Mucosa of rectum (tissue), 2 donors: ENCODE results near the gene N4BP2.

ENCODE experiments used
- H3K27ac ChIP-seq, 2 donors: one replicate each; pipeline ENCODE4 v1.7.0; 2013; ENCODE audit warnings: inconsistent platforms in 2 of 2, low read depth in 2 of 2, low read length in 2 of 2
- H3K27me3 ChIP-seq, 2 donors: one replicate each; pipeline ENCODE4 v1.7.0; 2013; ENCODE audit warnings: low read length in 2 of 2; ENCODE audit not compliant: control insufficient read depth in 2 of 2, insufficient read depth in 2 of 2
- H3K36me3 ChIP-seq, 2 donors: one replicate each; pipeline ENCODE4 v1.7.0; 2013; ENCODE audit warnings: low read length in 2 of 2; ENCODE audit not compliant: control insufficient read depth in 2 of 2, insufficient read depth in 2 of 2
- H3K4me1 ChIP-seq, 2 donors: one replicate each; pipeline ENCODE4 v1.7.0; 2013; ENCODE audit warnings: low read length in 2 of 2, mild to moderate bottlenecking in 1 of 2; ENCODE audit not compliant: control insufficient read depth in 2 of 2, insufficient read depth in 2 of 2
- H3K4me3 ChIP-seq, 2 donors: one replicate each; pipeline ENCODE4 v1.7.0; 2013; ENCODE audit warnings: low read length in 2 of 2
- H3K9ac ChIP-seq, 2 donors: one replicate each; pipeline ENCODE4 v1.7.0; 2013; ENCODE audit warnings: low read length in 2 of 2, low read depth in 1 of 2, mild to moderate bottlenecking in 1 of 2
- H3K9me3 ChIP-seq, 2 donors: one replicate each; pipeline ENCODE4 v1.7.0; 2013; ENCODE audit warnings: low read length in 2 of 2; ENCODE audit not compliant: control insufficient read depth in 2 of 2
- donor health status: healthy.
- donor health status: Normal muscosa, but diverticular disease.

N4BP2 gene

DNA sequence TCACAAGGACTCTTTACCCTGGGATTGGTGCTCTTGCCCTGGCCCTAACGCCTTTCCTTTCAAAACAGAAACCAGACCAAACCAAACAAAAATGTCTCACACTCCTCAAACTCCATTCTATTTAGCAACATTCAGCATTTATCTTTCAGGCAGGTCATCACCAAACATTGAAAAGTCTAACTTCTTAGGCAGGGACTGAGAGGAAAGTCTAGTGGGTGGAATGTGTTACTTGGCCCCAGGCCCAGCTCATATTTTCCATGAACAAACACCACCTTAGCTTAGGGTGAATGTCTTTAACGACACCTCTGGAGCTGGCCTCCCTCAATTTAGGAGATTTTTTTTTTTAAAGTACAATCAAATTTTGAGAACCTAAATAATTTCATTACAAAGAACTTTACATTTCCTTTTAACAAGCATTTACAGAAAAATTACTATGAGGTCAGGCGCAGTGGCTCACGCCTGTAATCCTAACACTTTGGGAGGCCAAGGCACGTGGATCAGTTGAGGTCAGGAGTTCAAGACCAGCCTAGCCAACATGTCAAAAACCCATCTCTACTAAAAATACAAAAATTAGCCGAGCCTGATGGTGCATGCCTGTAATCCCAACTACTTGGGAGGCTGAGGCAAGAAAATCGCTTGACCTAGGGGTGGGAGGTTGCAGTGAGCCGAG, 10.2 kb upstream of the N4BP2 start:
- H3K27ac ChIP-seq = no peak overlapping the region
- no peak overlapping the region for H3K4me3 ChIP-seq
- no peaks in the 10 kb centered on the region for H3K4me1 ChIP-seq
- no peaks in the 10 kb centered on the region for H3K9me3 ChIP-seq
- H3K27me3 ChIP-seq = no peaks in the 10 kb centered on the region
- no peak overlapping the region for H3K9ac ChIP-seq
- no peaks in the 10 kb centered on the region for H3K36me3 ChIP-seq

DNA sequence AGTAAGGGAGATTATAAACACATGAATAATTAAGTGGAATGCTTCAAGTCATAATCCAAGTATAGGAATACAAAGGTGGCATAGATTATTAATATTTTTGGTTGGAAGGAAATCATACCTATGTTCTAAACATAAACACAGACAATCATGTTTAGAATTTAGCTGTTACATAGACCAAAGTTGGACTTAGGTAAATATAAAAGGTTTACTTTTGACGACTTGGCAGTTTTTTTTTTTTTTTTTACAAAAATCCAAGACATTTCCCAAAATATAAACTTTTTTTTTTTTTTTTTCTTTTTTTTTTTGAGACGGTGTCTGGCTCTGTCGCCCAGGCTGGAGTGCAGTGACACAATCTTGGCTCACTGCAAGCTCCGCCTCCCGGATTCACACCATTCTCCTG, 3.5 kb upstream of the N4BP2 start:
- H3K27ac ChIP-seq = no peak overlapping the region
- no peak overlapping the region for H3K9ac ChIP-seq
- H3K36me3 ChIP-seq = no peaks in the 10 kb centered on the region
- H3K4me1 ChIP-seq = peaks cover 7 to 14% of the 10 kb centered on the region in 2 donors
- H3K9me3 ChIP-seq = no peaks in the 10 kb centered on the region
- no peak overlapping the region for H3K4me3 ChIP-seq
- H3K27me3 ChIP-seq = no peaks in the 10 kb centered on the region

DNA sequence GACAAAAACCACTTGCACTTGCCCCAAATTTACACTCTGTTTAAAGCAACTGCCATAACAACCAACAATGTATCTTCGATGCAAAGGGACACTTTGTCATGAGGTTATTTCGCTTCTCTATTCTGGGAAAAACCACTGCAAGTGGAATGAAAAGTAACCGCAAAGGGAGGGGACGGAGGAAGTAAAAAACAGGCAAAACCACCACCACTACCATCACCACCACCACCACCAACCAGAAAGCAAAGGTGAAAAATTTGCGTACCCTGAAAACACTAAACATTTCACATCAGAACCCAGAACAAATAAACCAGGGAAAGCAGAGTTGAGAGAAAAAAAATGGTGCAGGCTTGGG, 1.2 kb upstream of the N4BP2 start:
- Histone ChIP-seq H3K9me3 (no peaks in the 10 kb centered on the region), H3K36me3 (no peaks in the 10 kb centered on the region), H3K9ac (peak overlapping the region; percentile 79 to 99), H3K4me1 (peaks cover 13 to 18% of the 10 kb centered on the region in 2 donors), H3K27ac (peak overlapping the region; percentile 99), H3K27me3 (no peaks in the 10 kb centered on the region), H3K4me3 (peak overlapping the region; percentile 83 to 95)

DNA sequence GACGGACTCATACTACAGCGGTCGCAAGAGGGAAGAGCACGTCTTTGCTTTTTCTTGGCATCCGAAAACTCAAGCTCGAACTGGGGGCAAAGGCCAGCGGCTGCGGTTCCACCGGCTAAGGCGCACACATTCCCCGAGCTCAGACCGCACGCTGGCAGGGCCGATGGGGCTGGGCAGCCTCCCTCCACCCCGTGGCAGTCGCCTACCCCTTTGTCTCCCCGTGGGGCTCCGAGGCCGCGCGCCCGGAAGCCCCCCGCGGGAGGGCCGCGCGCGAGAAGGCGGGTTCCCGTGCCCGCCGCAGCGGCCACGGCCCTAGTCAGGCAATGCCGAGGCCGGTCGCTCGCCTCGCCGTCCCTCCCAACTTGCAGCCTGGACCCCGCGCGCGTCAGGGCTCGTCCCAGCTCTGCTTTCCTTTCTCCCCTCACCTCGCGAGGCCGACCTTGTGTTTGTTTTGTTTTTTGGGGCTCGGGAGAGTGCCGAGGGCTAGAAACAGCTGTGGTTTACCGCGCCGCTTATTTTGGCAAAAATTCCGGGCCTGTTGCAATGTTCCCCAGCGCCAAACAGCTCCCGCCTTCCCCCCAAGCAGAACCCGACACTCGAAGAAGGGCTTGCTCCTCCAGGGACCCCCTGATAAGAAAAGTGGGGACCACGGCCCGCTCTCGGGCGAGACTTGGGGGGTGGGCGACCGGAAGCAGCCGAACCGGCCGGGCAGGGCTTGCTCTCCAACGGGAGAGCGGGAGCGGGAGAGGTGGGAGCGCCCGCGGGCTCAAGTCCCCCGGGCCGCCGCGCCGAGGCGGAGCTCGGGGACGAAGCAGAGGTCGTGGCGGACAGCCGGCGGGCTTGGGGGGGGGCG, 561 bp upstream of the N4BP2 start:
- no peaks in the 10 kb centered on the region for H3K9me3 ChIP-seq
- H3K27ac ChIP-seq = peak overlapping the region; percentile 99
- H3K4me3 ChIP-seq = peak overlapping the region; percentile 83 to 95
- H3K36me3 ChIP-seq = no peaks in the 10 kb centered on the region
- H3K27me3 ChIP-seq = no peaks in the 10 kb centered on the region
- peaks cover 13 to 18% of the 10 kb centered on the region in 2 donors for H3K4me1 ChIP-seq
- peak overlapping the region; percentile 79 to 99 for H3K9ac ChIP-seq

DNA sequence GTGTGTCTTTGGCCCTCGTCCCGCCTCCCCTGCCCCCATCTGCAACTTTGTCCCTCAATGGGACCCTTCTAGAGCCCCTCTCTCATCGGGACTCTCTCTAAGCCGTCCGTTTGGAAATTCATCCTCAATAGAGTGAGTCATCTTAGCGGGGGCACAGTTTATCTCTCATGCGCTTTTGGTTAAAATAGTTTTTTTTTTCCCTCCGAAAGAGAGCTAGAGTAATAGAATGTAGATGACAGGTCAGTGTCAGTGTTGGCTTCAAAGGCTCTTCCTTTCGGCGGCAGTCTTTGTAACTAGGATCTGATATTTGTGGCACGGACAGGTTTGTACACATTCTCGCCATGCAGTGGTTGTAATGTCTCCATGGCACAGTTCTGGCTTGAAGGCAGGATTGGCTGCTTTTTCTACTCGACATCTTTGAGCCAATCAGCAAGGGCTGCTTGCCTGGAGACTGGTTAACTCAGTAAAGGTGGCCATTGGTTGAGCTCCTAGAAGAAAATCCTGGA, 989 bp downstream of the N4BP2 start:
- Histone ChIP-seq H3K4me1 (peaks cover 13 to 18% of the 10 kb centered on the region in 2 donors), H3K9me3 (no peaks in the 10 kb centered on the region), H3K9ac (peak overlapping the region; percentile 93 to 99), H3K27ac (peak overlapping the region; percentile 99), H3K36me3 (no peaks in the 10 kb centered on the region), H3K27me3 (no peaks in the 10 kb centered on the region), H3K4me3 (peak overlapping the region; percentile 92 to 95)

DNA sequence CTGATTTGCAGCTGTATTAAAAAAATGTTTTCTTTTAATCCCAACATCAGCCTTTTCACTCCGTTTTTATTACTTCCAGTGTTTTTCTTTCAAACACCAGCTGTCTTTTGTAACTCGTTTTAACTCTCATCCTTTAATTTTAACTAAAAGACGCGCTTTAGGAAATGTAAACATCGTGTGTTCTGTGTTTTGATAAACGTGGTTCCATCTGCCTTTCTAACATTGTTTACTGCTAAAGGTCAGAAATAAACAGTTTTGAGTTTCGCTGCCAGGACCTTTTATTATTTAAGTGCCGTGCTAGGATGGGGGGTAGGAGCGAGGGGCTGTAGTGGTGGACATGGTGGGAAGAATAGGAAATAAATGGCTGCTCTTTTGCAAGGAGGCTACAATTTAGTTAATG, 1.5 kb downstream of the N4BP2 start:
- H3K4me3 ChIP-seq = peak overlapping the region; percentile 92 to 95
- no peaks in the 10 kb centered on the region for H3K36me3 ChIP-seq
- H3K9me3 ChIP-seq = no peaks in the 10 kb centered on the region
- no peaks in the 10 kb centered on the region for H3K27me3 ChIP-seq
- peaks cover 13 to 18% of the 10 kb centered on the region in 2 donors for H3K4me1 ChIP-seq
- H3K27ac ChIP-seq = peak overlapping the region; percentile 99
- peak overlapping the region; percentile 41 to 93 for H3K9ac ChIP-seq

DNA sequence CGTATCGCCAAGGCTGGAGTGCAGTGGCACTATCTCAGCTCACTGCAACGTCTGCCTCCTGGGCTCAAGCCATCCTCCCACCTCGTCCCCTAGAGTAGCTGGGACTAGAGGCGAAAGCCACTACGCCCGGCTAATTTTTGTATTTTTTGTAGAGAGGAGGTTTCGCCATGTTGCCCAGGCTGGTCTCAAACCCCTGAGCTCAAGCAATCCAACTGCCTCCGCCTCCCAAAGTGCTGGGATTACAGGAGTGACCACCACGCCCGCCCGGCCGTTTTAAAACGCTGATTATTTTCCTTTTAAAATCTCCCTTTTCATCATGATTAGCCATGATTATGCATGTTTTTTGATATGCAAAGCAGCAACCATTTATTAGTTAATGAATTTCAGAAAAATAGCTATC, 2.2 kb downstream of the N4BP2 start:
- Histone ChIP-seq H3K9ac (no peak overlapping the region), H3K4me3 (no peak overlapping the region), H3K27me3 (no peaks in the 10 kb centered on the region)

DNA sequence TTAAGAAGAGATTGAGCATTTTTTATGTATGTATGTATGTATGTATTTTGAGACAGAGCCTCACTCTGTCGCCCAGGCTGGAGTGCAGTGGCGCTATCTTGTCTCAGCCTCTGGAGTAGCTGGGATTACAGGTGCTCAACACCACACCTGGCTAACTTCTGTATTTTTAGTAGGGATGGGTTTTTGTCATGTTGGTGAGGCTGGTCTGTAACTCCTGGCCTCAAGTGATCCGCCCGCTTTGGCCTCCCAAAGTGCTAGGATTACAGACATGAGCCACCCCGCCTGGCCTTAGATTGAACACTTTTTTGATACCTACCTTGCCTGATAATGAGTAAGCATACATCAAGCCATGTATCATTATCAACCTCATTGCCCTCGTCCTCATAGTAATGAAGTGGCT, 2.7 kb downstream of the N4BP2 start:
- no peak overlapping the region for H3K4me3 ChIP-seq
- H3K27ac ChIP-seq = no peak overlapping the region
- H3K27me3 ChIP-seq = no peaks in the 10 kb centered on the region
- H3K9ac ChIP-seq = no peak overlapping the region
- H3K36me3 ChIP-seq = no peaks in the 10 kb centered on the region
- H3K4me1 ChIP-seq = peaks cover 13 to 18% of the 10 kb centered on the region in 2 donors
- no peaks in the 10 kb centered on the region for H3K9me3 ChIP-seq

More for the DNA sequence above, 2.2 kb downstream of the N4BP2 start:
- H3K36me3 ChIP-seq = no peaks in the 10 kb centered on the region
- H3K4me1 ChIP-seq = peaks cover 13 to 18% of the 10 kb centered on the region in 2 donors
- H3K27ac ChIP-seq = no peak overlapping the region
- H3K9me3 ChIP-seq = no peaks in the 10 kb centered on the region

DNA sequence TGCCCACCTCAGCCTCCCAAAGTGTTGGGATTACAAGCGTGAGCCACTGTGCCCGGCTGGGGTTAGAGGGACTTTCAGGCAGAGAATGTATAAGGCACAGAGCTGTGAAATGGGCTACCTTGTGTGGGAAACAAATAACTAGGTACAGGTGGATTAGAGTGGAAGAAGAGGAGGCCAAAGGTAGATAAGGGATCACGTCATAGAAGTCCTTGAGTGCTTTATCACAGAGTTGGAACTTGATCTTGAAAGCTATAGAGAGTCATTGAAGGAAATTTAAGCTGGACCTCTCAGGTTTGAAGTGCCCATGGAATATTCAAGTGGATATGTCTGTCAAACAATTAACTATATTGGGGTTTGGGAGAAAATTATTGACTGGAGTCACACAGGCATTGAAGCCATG, 8.4 kb downstream of the N4BP2 start:
- Histone ChIP-seq H3K27me3 (no peaks in the 10 kb centered on the region), H3K4me1 (no peaks in the 10 kb centered on the region)

DNA sequence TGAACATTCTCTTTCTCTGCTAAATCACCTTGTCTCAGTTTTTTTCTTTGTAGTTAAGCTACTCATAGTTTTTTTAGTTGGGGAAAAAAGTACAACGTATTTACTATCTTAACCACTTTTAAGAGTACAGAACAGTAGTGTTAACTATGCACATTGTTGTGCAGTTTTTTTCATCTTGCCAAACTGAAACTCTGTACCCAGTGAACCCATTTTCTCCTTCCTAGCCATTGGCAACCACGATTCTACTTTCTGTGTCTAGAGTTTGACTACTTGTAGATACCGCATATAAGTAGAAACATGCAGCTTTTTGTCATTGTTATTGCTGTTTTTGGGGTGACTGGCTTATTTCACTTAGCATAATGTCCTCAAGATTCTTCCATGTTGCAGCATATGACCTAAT, 10.0 kb downstream of the N4BP2 start:
- Histone ChIP-seq H3K9me3 (no peaks in the 10 kb centered on the region), H3K4me3 (no peak overlapping the region), H3K4me1 (no peaks in the 10 kb centered on the region), H3K27ac (no peak overlapping the region), H3K36me3 (no peaks in the 10 kb centered on the region), H3K9ac (no peak overlapping the region), H3K27me3 (no peaks in the 10 kb centered on the region)

More for the DNA sequence above, 8.4 kb downstream of the N4BP2 start:
- no peaks in the 10 kb centered on the region for H3K9me3 ChIP-seq
- no peak overlapping the region for H3K4me3 ChIP-seq
- no peak overlapping the region for H3K9ac ChIP-seq
- no peaks in the 10 kb centered on the region for H3K36me3 ChIP-seq
- H3K27ac ChIP-seq = no peak overlapping the region
